Tongue (tissue), 2 donors: ENCODE results near the gene SLC37A2. TPM values are rescaled to one million over a fixed set of nuclear protein-coding genes. Genes with fewer than 3 reads are reported as not detected.
"Not testable (repeated sequence)": the region's sequence is repeated elsewhere in the genome, so short reads cannot be mapped to it uniquely, and the experiment has no call there.

ENCODE experiments used
- DNase-seq: peaks from one replicate; pipeline ENCODE4 v3.0.0-alpha.2; 2015
- total RNA-seq: library from RNA; depleted of rRNA; stranded (reverse); fragments of >200 nt; gene quantifications from one replicate; pipeline ENCODE4 v1.2.3, GENCODE V29; 2014

The SLC37A2 gene
- total RNA-seq, 1 donor from 2014 or later, result 3.9 TPM

DNA sequence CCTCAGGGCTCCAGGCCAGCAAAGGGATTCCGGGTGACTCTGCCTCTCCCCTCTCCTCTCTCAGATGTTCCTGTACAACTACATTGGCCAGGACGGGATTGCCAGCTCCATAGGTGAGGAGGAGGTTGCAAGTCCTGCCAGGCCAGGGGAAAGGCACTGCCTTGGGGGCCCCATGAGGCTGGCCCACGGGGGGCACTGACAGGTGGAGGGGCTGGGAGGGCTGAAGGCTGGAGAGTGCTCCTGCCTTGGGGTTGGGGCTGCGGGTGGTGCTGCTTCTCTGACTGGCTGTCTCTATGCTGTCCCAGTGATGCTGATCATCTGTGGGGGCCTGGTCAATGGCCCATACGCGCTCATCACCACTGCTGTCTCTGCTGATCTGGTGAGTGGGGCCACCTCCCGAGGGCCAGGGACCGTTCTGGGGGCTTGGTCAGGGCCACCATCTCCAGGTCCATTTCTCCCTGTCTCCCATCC lies 21.7 kb downstream of the SLC37A2 start:
- no peak for DNase-seq

GRCh38 chr11:125085301-125086081 lies 22.4 kb downstream of the SLC37A2 start:
- DNase-seq, result no peak

- DNase-seq, result no peak
These were observed 23.7 kb downstream of the SLC37A2 start for GRCh38 chr11:125086633-125087296.

DNA sequence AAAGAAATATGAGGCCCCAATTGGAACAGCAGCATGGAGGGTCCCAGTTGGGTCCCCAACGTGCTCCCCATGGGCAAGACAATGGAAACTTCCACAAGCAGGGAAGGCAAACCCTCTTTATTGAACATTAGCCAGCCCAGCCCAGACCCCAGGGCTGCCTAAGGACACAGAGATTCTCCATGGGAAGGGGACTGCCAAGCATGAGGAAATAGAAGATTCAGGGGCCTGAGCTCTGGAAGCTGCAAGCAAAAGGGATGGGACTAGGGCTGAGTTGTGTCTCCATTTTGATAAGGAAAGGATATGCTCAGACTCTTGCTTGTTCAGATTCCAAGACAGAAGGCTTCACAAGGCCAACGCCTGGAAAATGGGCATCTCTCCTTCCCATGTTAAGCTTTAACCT lies 25.0 kb downstream of the SLC37A2 start:
- DNase-seq, result no peak

GRCh38 chr11:125088576-125089455 lies 25.7 kb downstream of the SLC37A2 start:
- DNase-seq, result no peak

- not testable (repeated sequence) for DNase-seq
These were observed 26.4 kb downstream of the SLC37A2 start for GRCh38 chr11:125089481-125089880.

DNA sequence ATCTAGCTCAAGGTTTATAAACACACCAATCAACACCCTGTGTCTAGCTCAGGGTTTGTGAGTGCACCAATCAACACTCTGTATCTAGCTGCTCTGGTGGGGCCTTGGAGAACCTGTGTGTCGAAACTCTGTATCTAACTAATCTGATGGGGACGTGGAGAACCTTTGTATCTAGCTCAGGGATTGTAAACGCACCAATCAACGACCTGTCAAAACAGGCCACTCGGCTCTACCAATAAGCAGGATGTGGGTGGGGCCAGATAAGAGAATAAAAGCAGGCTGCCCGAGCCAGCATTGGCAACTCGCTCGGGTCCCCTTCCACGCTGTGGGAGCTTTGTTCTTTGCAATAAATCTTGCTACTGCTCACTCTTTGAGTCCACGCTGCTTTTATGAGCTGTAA lies 27.0 kb downstream of the SLC37A2 start:
- not testable (repeated sequence) for DNase-seq

- DNase-seq, result no peak
These were observed 27.7 kb downstream of the SLC37A2 start for GRCh38 chr11:125090816-125091215.

GRCh38 chr11:125091247-125091876 lies 28.3 kb downstream of the SLC37A2 start:
- DNase-seq, result peak; percentile 90

GRCh38 chr11:125091877-125092664 lies 29.0 kb downstream of the SLC37A2 start:
- DNase-seq, result no peak

GRCh38 chr11:125092669-125093068 lies 29.6 kb downstream of the SLC37A2 start:
- DNase-seq, result no peak

DNA sequence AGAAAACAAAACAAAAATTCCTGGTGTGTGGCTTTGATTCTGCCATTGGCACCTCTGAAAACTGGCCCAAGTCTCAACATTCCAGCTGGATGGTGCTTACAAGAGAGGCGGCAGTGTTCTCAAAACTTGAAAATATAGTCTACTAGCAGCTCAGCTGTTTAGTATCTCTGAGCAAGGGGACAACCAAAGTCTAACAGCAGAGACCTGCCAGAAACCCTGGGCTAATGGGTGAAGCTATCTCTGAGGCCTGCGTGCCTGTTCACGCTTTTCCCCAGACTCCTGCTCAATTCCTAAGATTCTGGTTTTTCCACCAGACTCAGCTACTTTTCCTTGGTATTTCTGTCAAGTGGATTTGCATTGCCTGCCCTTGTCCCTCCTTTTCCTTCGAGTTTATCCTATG lies 30.4 kb downstream of the SLC37A2 start:
- no peak for DNase-seq

- DNase-seq, result no peak
These were observed 31.6 kb downstream of the SLC37A2 start for GRCh38 chr11:125094731-125095130.

DNA sequence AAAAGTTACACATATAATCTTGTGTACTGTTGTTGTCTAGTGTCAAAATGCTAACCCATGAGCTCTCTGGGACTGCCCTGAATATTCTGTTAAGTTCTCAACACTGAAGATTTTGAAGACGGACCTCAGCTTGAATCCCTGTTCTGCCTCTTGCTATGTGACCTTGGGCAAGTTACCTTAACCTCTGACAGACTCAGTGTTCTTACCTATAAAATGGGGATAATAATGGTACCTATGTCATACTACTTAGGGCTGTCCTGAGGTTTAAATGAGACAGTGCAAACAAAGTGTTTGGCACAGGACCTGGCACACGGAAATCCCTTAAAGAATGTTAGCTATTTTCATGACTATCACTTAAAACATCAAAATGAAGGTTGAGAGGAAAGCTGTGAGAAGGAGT lies 37.0 kb downstream of the SLC37A2 start:
- DNase-seq, result no peak

DNA sequence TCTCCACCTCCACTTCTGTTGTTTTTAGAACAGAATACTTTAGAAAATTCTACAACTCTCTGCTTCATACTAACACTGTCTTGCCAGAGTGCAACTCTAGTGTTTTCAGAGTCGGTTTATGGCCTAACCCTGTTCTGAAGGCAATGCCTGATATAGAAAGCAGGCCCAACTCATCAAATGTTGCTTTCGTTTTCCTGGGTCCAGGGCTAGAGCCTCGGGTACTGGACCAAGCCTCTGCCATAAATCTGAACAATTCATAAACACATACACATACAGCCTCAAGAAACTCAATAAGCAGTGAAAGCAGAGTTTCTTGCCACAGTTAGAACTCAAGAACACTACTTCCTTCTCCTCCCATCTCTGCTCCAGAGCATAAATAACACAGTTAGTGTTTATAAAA lies 38.5 kb downstream of the SLC37A2 start:
- no peak for DNase-seq

- DNase-seq, result no peak
These were observed 38.9 kb downstream of the SLC37A2 start for GRCh38 chr11:125102025-125102424.

GRCh38 chr11:125102510-125102909 lies 39.4 kb downstream of the SLC37A2 start:
- DNase-seq, result no peak

DNA sequence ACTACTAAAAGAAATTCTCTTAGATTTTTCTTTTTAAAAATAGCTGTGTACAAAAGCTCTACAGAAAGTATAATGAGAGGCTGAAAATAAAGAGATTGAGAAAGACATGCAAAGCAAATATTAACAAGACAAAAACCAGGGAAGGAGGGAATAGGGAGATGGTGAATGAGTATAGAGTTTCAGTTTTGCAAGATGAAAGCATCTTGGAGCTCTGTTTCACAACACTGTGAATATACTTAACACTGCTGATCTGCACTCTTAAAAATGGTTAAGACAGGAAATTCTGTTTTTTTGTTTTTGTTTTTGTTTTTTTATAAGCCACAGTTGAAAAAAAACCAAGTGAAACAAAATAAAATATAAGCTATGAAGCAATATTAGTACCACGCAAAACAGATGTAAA lies 42.8 kb downstream of the SLC37A2 start:
- DNase-seq, result no peak

GRCh38 chr11:125108469-125108868 lies 45.4 kb downstream of the SLC37A2 start:
- no peak for DNase-seq

DNA sequence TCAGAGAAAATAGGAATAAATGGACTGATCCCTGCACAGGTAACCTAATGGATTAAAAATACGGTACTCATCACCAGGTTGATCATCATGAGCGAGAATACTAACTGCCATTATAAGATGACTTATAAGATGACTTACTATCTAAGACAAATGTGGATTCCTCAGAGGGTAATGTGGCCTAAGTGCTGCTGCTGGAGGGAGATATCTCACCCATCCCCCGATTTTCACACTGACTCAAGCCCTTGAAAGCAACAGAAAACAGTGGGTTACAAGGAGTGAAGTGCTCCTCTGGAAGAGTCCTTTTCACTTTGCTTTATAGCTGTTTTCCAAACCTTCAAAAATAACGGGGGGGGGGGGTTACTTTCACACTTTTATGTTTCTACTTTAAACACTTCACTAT lies 47.4 kb downstream of the SLC37A2 start:
- no peak for DNase-seq

- DNase-seq, result peak; percentile 55
These were observed 47.9 kb downstream of the SLC37A2 start for GRCh38 chr11:125111001-125111342.
